HG02763 (cell line): ENCODE measurements around the gene REELD1.

Source experiments
- ATAC-seq: cut with Tn5 transposase; IDR thresholded peaks from one replicate; pipeline ENCODE4 v1.9.1; 2021; ENCODE audit warnings: mild to moderate bottlenecking, moderate library complexity; ENCODE audit not compliant: unreplicated experiment

The REELD1 gene

DNA sequence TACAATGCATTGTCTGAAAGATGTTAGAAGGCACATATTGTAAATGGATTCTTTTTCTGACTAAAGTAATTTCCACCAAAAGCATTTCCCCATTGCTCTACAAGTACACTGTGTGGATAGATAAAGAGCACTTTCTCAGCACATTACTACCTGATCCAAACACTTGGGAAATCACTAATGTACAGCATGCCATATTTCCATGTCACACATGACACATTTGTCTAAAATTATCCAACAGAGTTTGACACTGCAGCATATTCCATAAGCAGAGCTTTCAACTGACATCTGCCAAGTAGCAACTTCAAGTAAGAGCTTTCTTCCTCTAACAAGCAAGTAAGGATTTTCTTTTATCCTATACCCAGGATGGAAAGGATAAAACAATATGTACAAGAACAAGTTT lies 49.5 kb downstream of the REELD1 start:
- no peak for ATAC-seq

DNA sequence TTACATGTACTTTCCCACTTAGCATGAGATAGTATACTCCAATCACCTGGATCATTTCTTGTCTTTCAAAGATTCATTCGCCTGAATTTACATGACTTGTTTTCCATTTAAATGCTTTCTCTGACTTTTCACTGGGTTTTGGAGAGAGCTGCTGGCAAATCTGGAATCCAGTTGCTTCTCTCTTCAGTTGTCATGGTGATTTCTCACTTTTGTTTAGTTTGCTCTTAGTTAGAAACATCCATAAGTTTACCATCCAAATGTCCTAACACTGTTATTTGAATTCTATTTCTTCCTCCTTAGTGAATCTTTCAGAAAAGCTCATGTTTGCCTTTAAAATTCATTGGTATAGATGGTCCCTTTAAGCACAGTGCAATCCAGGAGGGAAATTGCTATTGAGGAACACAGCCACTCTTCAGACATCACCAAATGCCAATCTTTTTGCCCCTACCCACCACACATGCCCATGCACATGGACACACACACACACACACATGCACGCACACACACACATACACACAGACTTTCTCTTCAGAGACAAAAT lies 51.7 kb downstream of the REELD1 start:
- ATAC-seq = no peak

DNA sequence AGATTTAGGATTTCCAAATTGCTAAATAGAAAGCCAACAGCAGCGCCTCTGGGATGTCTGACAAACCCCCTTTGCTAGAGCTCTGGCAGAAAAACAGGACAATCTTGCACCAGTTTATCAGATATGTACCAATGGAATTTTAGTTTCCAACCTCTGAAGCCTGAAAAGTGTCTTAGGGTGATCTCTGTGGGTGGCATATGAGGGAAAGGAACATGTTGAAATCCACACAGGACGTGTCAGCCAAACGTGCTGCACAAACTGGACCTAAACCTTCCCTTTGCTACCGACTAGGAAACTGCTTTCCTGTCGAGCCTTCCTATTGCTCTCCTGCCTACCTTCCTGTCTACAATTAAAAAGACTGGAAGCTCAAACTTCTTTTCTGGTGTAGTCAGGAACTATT lies 53.5 kb downstream of the REELD1 start:
- ATAC-seq = no peak

DNA sequence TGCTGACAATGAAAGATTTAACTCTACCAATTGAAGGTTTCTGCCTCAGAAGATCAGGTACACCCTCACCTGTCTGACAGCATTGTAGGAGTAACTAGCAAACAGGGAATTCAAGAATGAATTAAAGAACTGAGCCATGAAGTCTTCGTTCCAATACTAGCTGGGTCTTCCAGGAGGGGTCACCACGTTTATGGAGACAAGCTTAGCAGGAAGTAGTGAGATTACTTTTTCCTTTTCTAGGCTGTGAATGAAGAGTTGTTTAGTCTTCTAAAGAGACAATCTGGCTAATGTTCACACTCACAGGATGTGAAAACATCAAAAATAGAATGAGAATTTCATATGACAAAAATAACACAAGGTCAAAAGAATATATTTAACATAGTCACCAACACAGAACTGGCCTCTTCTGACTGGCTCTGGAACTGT lies 54.9 kb downstream of the REELD1 start:
- peak; percentile 52 for ATAC-seq

DNA sequence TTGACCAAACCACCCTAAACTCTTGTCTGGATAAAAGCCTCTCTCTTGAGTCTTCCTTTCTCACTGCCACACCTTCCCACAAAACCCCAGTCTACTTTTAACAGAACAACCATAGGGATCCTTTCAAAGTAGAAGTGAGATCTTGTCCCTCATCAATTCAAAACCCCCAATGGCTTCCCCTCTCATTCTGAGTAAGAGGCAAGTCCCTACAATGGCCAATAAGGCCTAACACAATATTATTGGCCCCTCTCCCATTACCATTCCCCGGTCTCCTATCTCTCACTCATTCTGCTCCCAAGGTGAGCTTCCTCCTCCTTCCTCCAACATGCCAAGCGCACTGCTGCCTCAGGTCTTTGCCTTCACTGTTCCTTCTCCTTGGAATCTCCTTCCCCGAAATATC lies 57.1 kb downstream of the REELD1 start:
- ATAC-seq = no peak

DNA sequence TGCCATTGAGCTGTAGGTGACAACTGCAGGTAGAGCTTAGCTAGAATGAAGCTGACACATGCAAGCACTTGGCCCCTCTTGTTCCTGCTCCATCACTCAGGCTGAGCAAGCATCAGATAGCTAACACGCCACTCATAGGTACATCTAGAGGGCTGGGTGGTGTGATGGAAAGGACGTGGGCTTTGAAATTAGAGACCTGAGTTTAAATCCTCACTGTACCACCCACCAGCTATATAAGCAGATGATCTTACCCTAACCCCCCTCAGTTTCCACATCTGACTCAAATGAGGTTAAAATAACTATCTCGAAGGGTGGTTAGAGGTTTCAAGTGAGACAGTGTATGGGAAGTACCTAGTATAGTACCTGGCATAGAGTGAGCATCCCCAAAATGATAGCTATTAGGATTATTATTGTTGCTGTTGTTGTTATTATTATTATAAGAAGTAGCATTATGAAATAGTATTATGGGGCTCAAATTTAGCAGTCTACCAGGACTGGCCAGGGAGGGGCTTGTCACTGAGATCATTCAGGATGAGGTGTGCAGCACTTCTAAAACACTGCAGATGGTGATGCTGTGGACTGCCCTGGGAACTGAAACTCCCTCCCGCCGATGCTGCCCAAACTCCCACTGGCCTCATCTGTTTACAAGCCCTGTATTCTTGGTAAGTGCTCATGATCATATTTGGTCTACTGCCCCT lies 59.0 kb downstream of the REELD1 start:
- peak; percentile 63 for ATAC-seq

DNA sequence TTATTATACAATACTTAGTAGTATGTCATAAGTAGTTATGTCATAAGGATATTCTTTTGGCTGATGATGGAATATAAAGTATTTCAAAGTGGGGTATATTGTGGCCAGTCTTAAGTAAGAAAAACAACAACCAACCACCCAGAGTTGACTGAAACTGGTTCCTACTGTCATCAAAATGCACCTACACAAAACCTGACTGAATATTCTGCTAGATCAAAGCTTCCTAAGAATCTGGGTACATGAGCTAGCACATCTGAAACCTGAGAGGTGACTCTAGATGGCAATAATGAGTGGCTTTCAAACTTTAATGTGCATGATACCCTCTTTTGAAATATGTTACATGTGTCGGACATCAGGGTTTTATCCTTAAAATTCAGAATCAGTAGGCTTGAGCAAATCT lies 60.4 kb downstream of the REELD1 start:
- no peak for ATAC-seq

DNA sequence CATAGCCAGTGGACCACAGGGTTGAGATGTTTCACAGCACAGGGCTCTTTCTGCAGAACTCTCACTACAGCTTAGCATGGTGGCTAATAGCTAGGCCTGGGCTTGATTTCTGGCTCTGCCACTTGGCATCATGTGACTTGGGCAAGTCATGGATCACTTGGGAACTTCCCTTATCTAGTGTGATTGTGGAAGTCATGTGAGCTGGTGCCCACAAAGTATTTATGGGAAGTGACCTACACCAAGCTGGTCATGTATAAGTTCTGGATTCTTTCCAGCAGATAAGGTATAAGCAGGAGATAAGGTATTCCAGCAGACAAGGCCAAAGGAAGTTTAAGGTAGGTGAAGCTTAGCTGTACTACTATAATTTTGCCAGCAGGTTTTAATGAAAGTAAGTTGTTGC lies 61.0 kb downstream of the REELD1 start:
- no peak for ATAC-seq

DNA sequence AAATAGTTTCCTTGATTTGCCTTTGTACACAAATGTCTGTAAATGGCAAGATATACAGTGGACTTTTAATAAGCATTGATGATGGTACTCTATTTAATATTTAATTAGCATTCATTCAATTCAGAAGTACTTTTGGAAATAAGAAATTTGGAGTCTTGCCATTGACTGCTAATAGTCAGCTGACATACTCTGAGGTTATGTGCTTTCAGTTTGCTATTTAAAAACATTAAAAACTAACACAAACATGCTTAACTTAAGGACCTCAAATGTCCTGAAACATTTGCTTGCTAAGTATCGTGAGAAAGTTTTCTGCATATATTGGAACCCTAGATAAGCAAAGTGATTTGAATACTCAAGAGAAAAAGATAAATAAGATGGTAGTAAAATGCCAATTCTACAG lies 64.6 kb downstream of the REELD1 start:
- ATAC-seq = no peak
